NT2/D1 (cell line): ENCODE results near the gene PIK3C2G.

Experiments
- SUZ12 ChIP-seq: IDR thresholded peaks from 2 replicates; pipeline ENCODE4 v1.6.1; 2011; ENCODE audit not compliant: insufficient read length, insufficient read depth; ENCODE audit errors: extremely low read depth
- ZNF274 ChIP-seq: IDR thresholded peaks from 2 replicates; pipeline ENCODE4 v1.6.1; 2011; ENCODE audit warnings: mild to moderate bottlenecking, low read depth, low read length

GRCh38 chr12:18436170-18436569, 174.9 kb downstream of the PIK3C2G start:
- TF ChIP-seq SUZ12 (no peak), ZNF274 (no peak)
